Measurements from ENCODE around the gene GIPC2. TPM values are rescaled to one million over a fixed set of nuclear protein-coding genes. Genes with fewer than 3 reads are reported as not detected.

GIPC2 gene
- total RNA-seq, 1 donor from 2014 or later = 4.0 TPM

- intact Hi-C loops (cut with DNase I) = no loop called here
- DNase-seq (ENCODE audit: low spot score) = no peak
Observed at GRCh38 chr1:78165816-78166215, 120.0 kb downstream of the GIPC2 start.

GRCh38 chr1:78168306-78168705 lies 122.5 kb downstream of the GIPC2 start:
- DNase-seq (ENCODE audit: low spot score) = no peak
- intact Hi-C loops (cut with DNase I) = no loop called here

- DNase-seq (ENCODE audit: low spot score) = no peak
- intact Hi-C loops (cut with DNase I) = no loop called here
Observed at GRCh38 chr1:78170859-78171258, 125.1 kb downstream of the GIPC2 start.

- DNase-seq (ENCODE audit: low spot score) = no peak
- intact Hi-C loops (cut with DNase I) = no loop called here
Observed at GRCh38 chr1:78171736-78172590, 126.2 kb downstream of the GIPC2 start.

GRCh38 chr1:78176448-78176847 lies 130.7 kb downstream of the GIPC2 start:
- no peak for DNase-seq (ENCODE audit: low spot score)
- intact Hi-C loops (cut with DNase I) = no loop called here

GRCh38 chr1:78177708-78178270 lies 132.0 kb downstream of the GIPC2 start:
- DNase-seq (ENCODE audit: low spot score) = no peak
- intact Hi-C loops (cut with DNase I) = no loop called here

GRCh38 chr1:78178816-78179215 lies 133.1 kb downstream of the GIPC2 start:
- intact Hi-C loops (cut with DNase I) = no loop called here

GRCh38 chr1:78184460-78185072 lies 138.8 kb downstream of the GIPC2 start:
- DNase-seq (ENCODE audit: low spot score) = no peak
- intact Hi-C loops (cut with DNase I) = no loop called here

More at GRCh38 chr1:78178816-78179215, 133.1 kb downstream of the GIPC2 start:
- no peak for DNase-seq (ENCODE audit: low spot score)

Other genes starting within 250 kb of the GIPC2 start
- gene NEXN, start 157.3 kb upstream of the GIPC2 start, total RNA-seq = 532 TPM
- 80.0 TPM for gene FUBP1, start 66.9 kb upstream of the GIPC2 start, total RNA-seq
- gene DNAJB4, start 41.0 kb upstream of the GIPC2 start, total RNA-seq = 140 TPM

Data from cardiac septum (tissue), 1 donor.